Astrocyte (in vitro differentiated cells and primary cell): ENCODE results near the gene TMEM92. TPM values are rescaled to one million over a fixed set of nuclear protein-coding genes. Genes with fewer than 3 reads are reported as not detected.

Experiments used
- DNase-seq: peaks from one replicate; pipeline ENCODE4 v3.0.0-alpha.2; 2010; ENCODE audit warnings: low read depth
- FAIRE-seq: peaks from 2 replicates; lab custom pipeline; 2011; peaks lifted over from hg19 to GRCh38; lab: Jason Lieb, UNC
- H2AFZ ChIP-seq: 2 replicates; pipeline ENCODE4 v1.6.0; 2012; ENCODE audit warnings: low read depth, low read length, inconsistent platforms
- H3K27ac ChIP-seq: 2 replicates; pipeline ENCODE4 v1.5.1; 2011; ENCODE audit warnings: low read depth, low read length, inconsistent platforms
- H3K27me3 ChIP-seq: 2 replicates; pipeline ENCODE4 v1.6.0; 2011; ENCODE audit warnings: low read length, inconsistent platforms; ENCODE audit not compliant: insufficient read depth
- H3K36me3 ChIP-seq: 2 replicates; pipeline ENCODE4 v1.5.1; 2011; ENCODE audit warnings: low read length, inconsistent platforms; ENCODE audit not compliant: insufficient read depth
- H3K4me1 ChIP-seq: 2 replicates; pipeline ENCODE4 v1.5.1; 2011; ENCODE audit warnings: low read length, inconsistent platforms; ENCODE audit not compliant: insufficient read depth
- H3K4me2 ChIP-seq: 2 replicates; pipeline ENCODE4 v1.6.0; 2012; ENCODE audit warnings: low read length, inconsistent platforms
- H3K4me3 ChIP-seq: 2 replicates; pipeline ENCODE4 v1.5.1; 2011; ENCODE audit warnings: low read depth, mild to moderate bottlenecking, low read length, inconsistent platforms; ENCODE audit not compliant: insufficient read depth
- H3K79me2 ChIP-seq: 2 replicates; pipeline ENCODE4 v1.6.0; 2012; ENCODE audit warnings: mild to moderate bottlenecking, low read length, inconsistent platforms; ENCODE audit not compliant: insufficient read depth
- H3K9ac ChIP-seq: 2 replicates; pipeline ENCODE4 v1.6.0; 2012; ENCODE audit warnings: mild to moderate bottlenecking, low read length, inconsistent platforms
- H3K9me3 ChIP-seq: 2 replicates; pipeline ENCODE4 v1.5.1; 2012; ENCODE audit warnings: low read depth, mild to moderate bottlenecking, low read length, inconsistent platforms; ENCODE audit not compliant: insufficient read depth
- H4K20me1 ChIP-seq: 2 replicates; pipeline ENCODE4 v1.6.0; 2012; ENCODE audit warnings: low read length, inconsistent platforms; ENCODE audit not compliant: insufficient read depth
- H3K27ac Mint-ChIP-seq: one replicate; pipeline ENCODE4 v1.8.0; 2021; ENCODE audit warnings: mild to moderate bottlenecking, mixed read lengths; ENCODE audit not compliant: unreplicated experiment
- H3K27me3 Mint-ChIP-seq: one replicate; pipeline ENCODE4 v1.8.0; 2021; ENCODE audit warnings: low read depth, mixed read lengths; ENCODE audit not compliant: unreplicated experiment
- H3K36me3 Mint-ChIP-seq: one replicate; pipeline ENCODE4 v1.8.0; 2021; ENCODE audit warnings: low read depth, mixed read lengths; ENCODE audit not compliant: unreplicated experiment
- H3K4me1 Mint-ChIP-seq: one replicate; pipeline ENCODE4 v1.8.0; 2021; ENCODE audit warnings: low read depth, mixed read lengths; ENCODE audit not compliant: unreplicated experiment
- H3K4me3 Mint-ChIP-seq: one replicate; pipeline ENCODE4 v1.8.0; 2021; ENCODE audit warnings: mild to moderate bottlenecking, moderate library complexity, mixed read lengths; ENCODE audit not compliant: unreplicated experiment
- H3K9me3 Mint-ChIP-seq: one replicate; pipeline ENCODE4 v1.8.0; 2021; ENCODE audit warnings: mild to moderate bottlenecking, mixed read lengths; ENCODE audit not compliant: unreplicated experiment
- CTCF ChIP-seq: IDR thresholded peaks from 2 replicates; pipeline ENCODE4 v1.5.1; 2011; ENCODE audit warnings: low read depth, mild to moderate bottlenecking, inconsistent platforms, low read length, moderate library complexity; ENCODE audit not compliant: insufficient read depth
- EZH2 ChIP-seq: IDR thresholded peaks from 2 replicates; pipeline ENCODE4 v1.6.1; 2012; ENCODE audit warnings: mild to moderate bottlenecking, low read length, inconsistent platforms; ENCODE audit not compliant: insufficient read depth
- total RNA-seq: library from RNA; stranded (reverse); gene quantifications from 2 replicates; pipeline ENCODE4 v1.2.1, GENCODE V29; 2021

The TMEM92 gene
- total RNA-seq, 1 donor from 2014 or later, result 18.3 TPM

GRCh38 chr17:50272246-50272645, 2.0 kb upstream of the TMEM92 start:
- Mint-ChIP-seq H3K4me3 (peak overlapping the region; percentile 94), H3K9me3 (no peaks in the 10 kb centered on the region), H3K27me3 (no peaks in the 10 kb centered on the region), H3K4me1 (peaks cover 56% of the 10 kb centered on the region), H3K36me3 (peaks cover 4% of the 10 kb centered on the region), H3K27ac (peak overlapping the region; percentile 97)
- no peak overlapping the region for H2AFZ ChIP-seq
- peak overlapping the region; percentile 57 for H3K4me3 ChIP-seq
- no peaks in the 10 kb centered on the region for H3K9me3 ChIP-seq
- H3K27me3 ChIP-seq, result no peaks in the 10 kb centered on the region
- H3K9ac ChIP-seq, result peak overlapping the region; percentile 87
- peak overlapping the region; percentile 70 for H3K27ac ChIP-seq
- DNase-seq (no peak), FAIRE-seq (no peak)
- H3K4me1 ChIP-seq, result peaks cover 68% of the 10 kb centered on the region
- no peaks in the 10 kb centered on the region for H4K20me1 ChIP-seq
- TF ChIP-seq CTCF (no peak), EZH2 (no peak)
- H3K36me3 ChIP-seq, result no peaks in the 10 kb centered on the region
- peaks cover 50% of the 10 kb centered on the region for H3K79me2 ChIP-seq
- peak overlapping the region; percentile 90 for H3K4me2 ChIP-seq

- peak overlapping the region; percentile 70 for H3K27ac ChIP-seq
- peak overlapping the region; percentile 29 for H2AFZ ChIP-seq
- H3K9me3 Mint-ChIP-seq, result no peaks in the 10 kb centered on the region
- peak overlapping the region; percentile 87 for H3K9ac ChIP-seq
- peaks cover 4% of the 10 kb centered on the region for H3K36me3 Mint-ChIP-seq
- H3K9me3 ChIP-seq, result no peaks in the 10 kb centered on the region
- peak overlapping the region; percentile 94 for H3K4me3 Mint-ChIP-seq
- FAIRE-seq (no peak), DNase-seq (no peak)
- H3K4me1 Mint-ChIP-seq, result peaks cover 52% of the 10 kb centered on the region
- no peaks in the 10 kb centered on the region for H3K36me3 ChIP-seq
- TF ChIP-seq CTCF (peak; percentile 20), EZH2 (no peak)
- H3K27me3 ChIP-seq, result no peaks in the 10 kb centered on the region
- H3K4me1 ChIP-seq, result peaks cover 61% of the 10 kb centered on the region
- H3K4me3 ChIP-seq, result peak overlapping the region; percentile 57
- peak overlapping the region; percentile 97 for H3K27ac Mint-ChIP-seq
- peak overlapping the region; percentile 90 for H3K4me2 ChIP-seq
- H4K20me1 ChIP-seq, result no peaks in the 10 kb centered on the region
- peaks cover 44% of the 10 kb centered on the region for H3K79me2 ChIP-seq
- H3K27me3 Mint-ChIP-seq, result no peaks in the 10 kb centered on the region
Observed at GRCh38 chr17:50272711-50273653, 1.3 kb upstream of the TMEM92 start.
